ENCODE measurements around the gene ADAMTS16. TPM values are rescaled to one million over a fixed set of nuclear protein-coding genes. Genes with fewer than 3 reads are reported as not detected.

ADAMTS16 gene
- total RNA-seq, 2 donors from 2014 or later: 0.11 TPM; not detected in 1

- Histone ChIP-seq H3K36me3 (no peaks in the 10 kb centered on the region), H3K27me3 (replicated peaks; ENCODE audit: insufficient read depth) (no peaks in the 10 kb centered on the region), H3K9me3 (no peaks in the 10 kb centered on the region), H3K4me1 (replicated peaks) (no peaks in the 10 kb centered on the region), H3K4me3 (no peak overlapping the region), H3K27ac (no peak overlapping the region)
- WGBS: 41% methylated on average over 1 of the region's 1 CpG
- TF ChIP-seq POLR2A (IDR thresholded peaks at IDR 0.05) (no peak), POLR2AphosphoS5 (IDR thresholded peaks at IDR 0.05) (no peak)
- TF ChIP-seq, protein P1, sequence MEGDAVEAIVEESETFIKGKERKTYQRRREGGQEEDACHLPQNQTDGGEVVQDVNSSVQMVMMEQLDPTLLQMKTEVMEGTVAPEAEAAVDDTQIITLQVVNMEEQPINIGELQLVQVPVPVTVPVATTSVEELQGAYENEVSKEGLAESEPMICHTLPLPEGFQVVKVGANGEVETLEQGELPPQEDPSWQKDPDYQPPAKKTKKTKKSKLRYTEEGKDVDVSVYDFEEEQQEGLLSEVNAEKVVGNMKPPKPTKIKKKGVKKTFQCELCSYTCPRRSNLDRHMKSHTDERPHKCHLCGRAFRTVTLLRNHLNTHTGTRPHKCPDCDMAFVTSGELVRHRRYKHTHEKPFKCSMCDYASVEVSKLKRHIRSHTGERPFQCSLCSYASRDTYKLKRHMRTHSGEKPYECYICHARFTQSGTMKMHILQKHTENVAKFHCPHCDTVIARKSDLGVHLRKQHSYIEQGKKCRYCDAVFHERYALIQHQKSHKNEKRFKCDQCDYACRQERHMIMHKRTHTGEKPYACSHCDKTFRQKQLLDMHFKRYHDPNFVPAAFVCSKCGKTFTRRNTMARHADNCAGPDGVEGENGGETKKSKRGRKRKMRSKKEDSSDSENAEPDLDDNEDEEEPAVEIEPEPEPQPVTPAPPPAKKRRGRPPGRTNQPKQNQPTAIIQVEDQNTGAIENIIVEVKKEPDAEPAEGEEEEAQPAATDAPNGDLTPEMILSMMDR (IDR thresholded peaks at IDR 0.05): no peak
- no peak for DNase-seq (ENCODE audit: low spot score)
- intact Hi-C loops (cut with DNase I): no loop called here
Observed at GRCh38 chr5:5217371-5217770, 77.2 kb downstream of the ADAMTS16 start.

GRCh38 chr5:5218396-5218795 lies 78.3 kb downstream of the ADAMTS16 start:
- Histone ChIP-seq H3K27ac (no peak overlapping the region), H3K4me3 (no peak overlapping the region), H3K4me1 (replicated peaks) (no peaks in the 10 kb centered on the region), H3K9me3 (no peaks in the 10 kb centered on the region), H3K27me3 (replicated peaks; ENCODE audit: insufficient read depth) (no peaks in the 10 kb centered on the region), H3K36me3 (no peaks in the 10 kb centered on the region)
- 90% methylated on average over 5 of the region's 5 CpGs for WGBS
- intact Hi-C loops (cut with DNase I): no loop called here
- no peak for DNase-seq (ENCODE audit: low spot score)
- TF ChIP-seq POLR2AphosphoS5 (IDR thresholded peaks at IDR 0.05): no peak
- TF ChIP-seq POLR2A (IDR thresholded peaks at IDR 0.05): no peak
- TF ChIP-seq, protein P1 (IDR thresholded peaks at IDR 0.05): no peak

GRCh38 chr5:5219541-5219940 lies 79.4 kb downstream of the ADAMTS16 start:
- no peak for DNase-seq (ENCODE audit: low spot score)
- H3K4me1 ChIP-seq (replicated peaks): no peaks in the 10 kb centered on the region
- TF ChIP-seq POLR2A (IDR thresholded peaks at IDR 0.05): no peak
- TF ChIP-seq, protein P1 (IDR thresholded peaks at IDR 0.05): no peak
- TF ChIP-seq POLR2AphosphoS5 (IDR thresholded peaks at IDR 0.05): no peak
- H3K9me3 ChIP-seq: no peaks in the 10 kb centered on the region
- intact Hi-C loops (cut with DNase I): no loop called here
- H3K36me3 ChIP-seq: no peaks in the 10 kb centered on the region
- H3K27ac ChIP-seq: no peak overlapping the region
- no peak overlapping the region for H3K4me3 ChIP-seq
- WGBS: 96% methylated on average over 3 of the region's 3 CpGs
- H3K27me3 ChIP-seq (replicated peaks; ENCODE audit: insufficient read depth): no peaks in the 10 kb centered on the region

DNA sequence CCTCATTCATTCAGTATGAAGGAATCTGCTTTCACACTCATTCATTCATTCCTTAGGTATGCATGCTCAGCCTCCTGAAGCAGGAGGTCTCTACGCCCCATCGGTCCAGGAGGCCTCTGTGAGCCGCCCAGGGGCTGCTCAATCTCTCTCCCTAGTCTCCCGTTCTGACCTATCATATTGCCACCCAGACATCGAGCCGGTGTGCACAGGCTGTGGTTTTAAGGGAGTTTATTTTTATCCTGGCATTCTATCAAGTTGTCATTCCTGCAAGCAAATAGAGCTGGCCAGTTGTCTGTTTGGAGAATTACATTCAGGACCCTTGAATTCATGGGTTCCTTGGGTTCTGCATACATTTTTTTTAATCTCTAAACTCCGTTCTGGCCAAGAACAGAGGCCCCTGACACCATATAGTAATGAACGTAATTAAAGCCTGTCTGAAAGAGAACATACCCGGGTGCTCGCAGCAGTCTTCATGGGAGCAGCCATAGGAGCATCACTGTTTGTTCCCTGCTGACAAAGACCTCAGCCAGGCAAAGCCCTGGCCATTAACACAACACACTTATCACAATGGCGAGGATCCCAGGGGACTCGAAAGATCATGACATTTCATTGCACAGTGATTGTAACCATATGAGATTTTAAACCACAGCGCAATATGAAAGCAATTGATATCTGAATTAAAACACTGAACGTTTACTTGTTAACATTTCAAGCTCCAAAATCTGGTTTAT lies 80.9 kb downstream of the ADAMTS16 start:
- Histone ChIP-seq H3K9me3 (no peaks in the 10 kb centered on the region), H3K36me3 (no peaks in the 10 kb centered on the region), H3K27me3 (replicated peaks; ENCODE audit: insufficient read depth) (no peaks in the 10 kb centered on the region), H3K27ac (no peak overlapping the region), H3K4me1 (replicated peaks) (no peaks in the 10 kb centered on the region), H3K4me3 (no peak overlapping the region)
- DNase-seq (ENCODE audit: low spot score): no peak
- intact Hi-C loops (cut with DNase I): no loop called here
- no peak for TF ChIP-seq POLR2A (IDR thresholded peaks at IDR 0.05)
- no peak for TF ChIP-seq POLR2AphosphoS5 (IDR thresholded peaks at IDR 0.05)
- TF ChIP-seq, protein P1 (IDR thresholded peaks at IDR 0.05): no peak
- 53% methylated on average over 14 of the region's 14 CpGs for WGBS

DNA sequence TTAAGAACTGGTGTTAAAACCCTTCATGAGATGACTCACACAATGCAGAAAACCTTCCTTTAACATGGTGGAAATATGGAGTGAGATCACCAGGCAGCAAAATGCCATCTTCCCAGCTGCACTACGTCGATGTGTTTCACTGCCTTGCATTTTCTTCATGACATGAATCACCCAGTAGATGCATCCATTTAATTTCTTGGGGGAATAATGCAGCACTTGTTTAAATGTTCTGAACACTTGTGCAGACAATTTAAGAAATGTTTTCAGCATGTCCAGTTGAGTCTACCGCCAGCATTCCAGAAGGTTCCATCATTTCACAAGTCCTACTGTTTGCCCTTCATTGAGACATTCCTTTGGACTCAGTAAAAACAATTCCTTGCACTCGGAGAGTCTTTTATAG lies 81.6 kb downstream of the ADAMTS16 start:
- no peak for DNase-seq (ENCODE audit: low spot score)
- Histone ChIP-seq H3K4me1 (replicated peaks) (no peaks in the 10 kb centered on the region), H3K4me3 (no peak overlapping the region), H3K36me3 (no peaks in the 10 kb centered on the region), H3K27ac (no peak overlapping the region), H3K9me3 (no peaks in the 10 kb centered on the region), H3K27me3 (replicated peaks; ENCODE audit: insufficient read depth) (no peaks in the 10 kb centered on the region)
- TF ChIP-seq, protein P1 (IDR thresholded peaks at IDR 0.05): no peak
- TF ChIP-seq POLR2AphosphoS5 (IDR thresholded peaks at IDR 0.05) (no peak), POLR2A (IDR thresholded peaks at IDR 0.05) (no peak)
- 31% methylated on average over 4 of the region's 4 CpGs for WGBS
- intact Hi-C loops (cut with DNase I): no loop called here
